Measurements from ENCODE around the gene CMIP. TPM values are rescaled to one million over a fixed set of nuclear protein-coding genes. Genes with fewer than 3 reads are reported as not detected.
A peak's percentile ranks its signal among the peaks of the same experiment; 100 is the strongest.

Gene CMIP
- total and polyA plus RNA-seq, 10 of the 15 experiments (the other 5 are each of a cell fraction or from before 2014, with no cell fraction given) = 1.2 to 43.2 (median 4.4) TPM

- FAIRE-seq (no peak), DNase-seq (ENCODE audit: low read depth, low spot score) (no peak), ATAC-seq (no peak)
- SMC1A ChIA-PET (ENCODE audit: uncharacterized antibody, unreplicated experiment) = interaction anchor here (1.5 to 1.6 kb wide), 3 partner anchors 25 to 29 kb away, joined by 4 to 8 read pairs (median 5); no protein-coding TSS in a partner anchor
- peaks cover 16% of the 10 kb centered on the region for H3K4me1 ChIP-seq (ENCODE audit: control insufficient read depth, insufficient read depth, low read length)
- no TSS peak for BruUV-seq (replicated peaks)
- in situ Hi-C loops (cut with MboI) (no loop called here), intact Hi-C loops (cut with micrococcal nuclease; ENCODE audit: unreplicated experiment) (no loop called here)
- H3K4me3 ChIP-seq = peak overlapping the region; percentile 23; the same call in 1 of the 2 replicates
- RAD21 ChIA-PET (ENCODE audit: unreplicated experiment) = interaction anchor here (1.2 to 3.1 kb wide), 2 partner anchors 29 to 128 kb away, joined by 4 to 19 read pairs; no protein-coding TSS in a partner anchor
- CTCF ChIA-PET = interaction anchor here (0.9 to 1.3 kb wide), 3 partner anchors 27 to 47 kb away, joined by 3 read pairs; no protein-coding TSS in a partner anchor
- POLR2A ChIA-PET = interaction anchor here (0.7 to 0.9 kb wide), 2 partner anchors 21 to 27 kb away, joined by 3 to 5 read pairs; no protein-coding TSS in a partner anchor
- peaks cover 5% of the 10 kb centered on the region; the same call in 1 of the 3 replicates for H3K9me3 ChIP-seq (replicated peaks; ENCODE audit: control insufficient read depth, insufficient read depth, low read length)
- H4K20me1 ChIP-seq (ENCODE audit: control insufficient read depth, insufficient read depth) = no peaks in the 10 kb centered on the region
- TF ChIP-seq NR2F1 (conservative IDR thresholded peaks at IDR 0.05) = no peak
- peak; percentile 62; the same call in 1 of the 2 replicates for TF ChIP-seq SPI1 (IDR thresholded peaks at IDR 0.05; ENCODE audit: borderline replicate concordance, insufficient read depth, low read depth, low read length)
- peak; percentile 84 for TF ChIP-seq EED (IDR thresholded peaks at IDR 0.05; ENCODE audit: low read depth)
- 0 out of 2 replicates have a peak, but pooled peaks have one; percentile 16 for TF ChIP-seq IKZF1 (conservative IDR thresholded peaks at IDR 0.05)
- TF ChIP-seq ETV6 (conservative IDR thresholded peaks at IDR 0.05 in 1 of 2, IDR thresholded peaks at IDR 0.05 in 1 of 2; ENCODE audit: borderline replicate concordance in 1 of 2, low read depth in 1 of 2) = peak in 1 of 2 experiments; percentile 29; a peak in 1 of 4 replicates
- H3K36me3 ChIP-seq (ENCODE audit: control insufficient read depth in 2 of 2, insufficient read depth in 2 of 2, low read length in 1 of 2) = peaks cover 4 to 12% of the 10 kb centered on the region in 2 experiments
- WGBS (ENCODE audit: insufficient coverage, insufficient replicate concordance, low lambda C conversion rate, missing lambda C conversion rate) = 94% methylated on average over 20 of the region's 20 CpGs
- peaks cover 85% of the 10 kb centered on the region for H3K79me2 ChIP-seq (ENCODE audit: control insufficient read depth, insufficient read depth, low read length)
- peak overlapping the region; percentile 35; the same call in 1 of the 2 replicates for H3K27ac ChIP-seq (ENCODE audit: control insufficient read depth, insufficient read depth)
- 0 out of 2 replicates have a peak overlapping the region, but pooled peaks have one; percentile 29 for H3K9ac ChIP-seq (ENCODE audit: control insufficient read depth, insufficient read depth, low read length)
- H3K27me3 ChIP-seq (replicated peaks in 1 of 2; ENCODE audit: control insufficient read depth in 2 of 2, insufficient read depth in 2 of 2, low read length in 1 of 2) = no peaks in the 10 kb centered on the region
- H2AFZ ChIP-seq (ENCODE audit: control insufficient read depth, low read depth, low read length) = no peak overlapping the region
- H3K4me2 ChIP-seq (ENCODE audit: control insufficient read depth, insufficient read depth) = peak overlapping the region; percentile 68
Observed at GRCh38 chr16:81451753-81452680, 7.4 kb downstream of the CMIP start.

Data from GM12878 (cell line).